ENCODE results near the gene S100A3.

- TF ChIP-seq CTCF (IDR thresholded peaks at IDR 0.05): no peak
- no peak for TF ChIP-seq TP53 (CRISPR knock-in tag; IDR thresholded peaks at IDR 0.05)
- TF ChIP-seq ZNF317 (CRISPR knock-in tag; IDR thresholded peaks at IDR 0.05; ENCODE audit: borderline replicate concordance, low read depth): no peak
- no peak for TF ChIP-seq NFE2L1 (CRISPR knock-in tag; IDR thresholded peaks at IDR 0.05)
- TF ChIP-seq ZMAT4 (CRISPR knock-in tag; IDR thresholded peaks at IDR 0.05): no peak
- TF ChIP-seq MLX (CRISPR knock-in tag; IDR thresholded peaks at IDR 0.05): no peak
- TF ChIP-seq ZNF281 (CRISPR knock-in tag; IDR thresholded peaks at IDR 0.05): no peak
- TF ChIP-seq HMGXB4 (CRISPR knock-in tag; IDR thresholded peaks at IDR 0.05): no peak
- TF ChIP-seq ATF2 (CRISPR knock-in tag; IDR thresholded peaks at IDR 0.05; ENCODE audit: borderline replicate concordance, low read depth): no peak
- TF ChIP-seq ATF6 (CRISPR knock-in tag; IDR thresholded peaks at IDR 0.05): no peak
- TF ChIP-seq NR2C2 (CRISPR knock-in tag; IDR thresholded peaks at IDR 0.05): no peak
- no peak for TF ChIP-seq STAT6 (CRISPR knock-in tag; conservative IDR thresholded peaks at IDR 0.05; ENCODE audit: low read depth)
- TF ChIP-seq TEAD4 (CRISPR knock-in tag; IDR thresholded peaks at IDR 0.05): no peak
Observed at GRCh38 chr1:153537376-153537730, 11.7 kb downstream of the S100A3 start.
